ENCODE data around the gene EGR2. TPM values are rescaled to one million over a fixed set of nuclear protein-coding genes. Genes with fewer than 3 reads are reported as not detected.

Gene EGR2
- total RNA-seq: 1 to 10 TPM in 1 of 4 donors, under 1 TPM in 1, not detected in 2; 0.82 to 1.3 TPM

DNA sequence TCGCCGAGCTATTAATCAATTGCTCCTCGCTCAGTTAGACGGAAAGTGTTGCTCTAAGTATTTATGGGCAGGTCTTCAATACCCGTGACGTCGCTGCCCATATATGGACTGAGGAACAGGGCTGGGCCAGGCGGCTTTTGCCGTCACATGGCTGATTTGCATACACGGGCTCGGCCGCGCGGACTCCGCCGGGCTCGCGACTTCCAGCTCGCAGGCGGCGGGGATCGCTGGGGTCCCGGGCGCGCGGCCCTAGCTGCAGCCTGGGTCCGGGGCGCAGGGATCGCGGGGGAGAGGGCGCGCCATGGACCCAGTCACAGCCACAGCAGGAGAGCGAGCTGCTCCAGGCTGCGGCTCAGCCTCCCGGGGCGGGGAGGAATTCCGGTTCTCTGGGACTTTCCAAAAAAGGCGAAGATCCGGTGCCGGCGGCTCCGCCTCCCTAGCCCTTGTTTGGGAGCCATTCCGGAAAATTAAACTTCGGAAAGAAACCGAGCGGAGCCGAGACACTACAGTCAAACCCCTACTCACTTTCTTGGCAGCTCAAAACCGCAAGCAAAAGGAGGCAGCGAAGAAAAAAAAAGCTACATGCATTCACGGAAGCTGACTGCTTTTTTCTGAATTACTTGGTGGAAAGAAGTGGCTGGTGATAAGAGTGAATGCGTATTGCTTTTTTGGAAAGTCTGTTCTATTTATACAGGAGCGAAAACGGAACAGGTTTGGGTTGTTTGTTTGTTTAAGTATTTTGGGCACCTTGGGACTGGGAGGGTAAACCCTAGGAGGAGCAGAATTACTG, at the start of gene EGR2:
EGR2 (minus strand) TSS at position 36 of the 790 bp plus-strand sequence. CDS start 337 bp downstream, outside the sequence.
- peak; percentile 94 for DNase-seq
- in situ Hi-C loops (cut with MboI; ENCODE audit: low pct_ligation_motif_present in 1 of 4, low pct_unique_long_range_greater_than_20kb in 1 of 4, low sequenced_read_pairs in 3 of 4): loop anchor here in 3 of 4 donors (10.0 to 25.0 kb wide), 2 partner anchors 222 to 346 kb away; no protein-coding TSS in a partner anchor
- 0% methylated on average over 5 to 41 of the region's 53 CpGs for WGBS, 2 donors (ENCODE audit: low coverage in 1 of 2)
- Histone ChIP-seq H3K4me1 (peaks cover 8 to 35% (median 31%) of the 10 kb centered on the region in 4 donors), H3K36me3 (no peaks in the 10 kb centered on the region), H3K27ac (peak within 1 kb of the TSS; percentile 82 to 94 (median 90)), H3K9me3 (no peaks in the 10 kb centered on the region), H3K27me3 (peaks cover 56% of the 10 kb centered on the region), H3K4me3 (peak within 1 kb of the TSS; percentile 77 to 87 (median 80))
- no peak for TF ChIP-seq POLR2A (IDR thresholded peaks at IDR 0.05)
- peak; percentile 7 to 48 (median 29) for TF ChIP-seq POLR2AphosphoS5 (IDR thresholded peaks at IDR 0.05)
- intact Hi-C loops (cut with DNase I; ENCODE audit: low total_unique reads): loop anchor here (5.0 to 10.0 kb wide), 2 partner anchors 222 to 379 kb away; no protein-coding TSS in a partner anchor

DNA sequence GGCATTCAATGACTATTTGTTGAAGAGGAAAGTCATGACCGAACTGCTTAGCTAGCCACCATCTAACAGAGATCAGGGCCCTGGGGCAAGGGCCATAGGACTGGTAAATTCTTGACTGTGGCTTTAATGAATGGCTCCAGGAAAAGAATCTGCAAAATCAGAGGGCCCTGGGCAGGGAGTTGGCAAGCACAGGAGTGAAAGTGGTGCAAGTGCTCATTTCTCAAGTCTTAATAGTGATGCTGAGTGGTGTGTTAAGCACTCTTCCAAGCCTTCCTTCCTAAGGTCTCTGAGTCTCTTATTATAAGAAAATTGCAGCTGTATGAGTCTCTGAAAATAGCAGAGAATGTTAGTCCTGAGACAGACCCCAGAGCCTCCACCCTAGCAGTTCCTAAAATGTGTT, 46.3 kb upstream of the EGR2 start:
- Histone ChIP-seq H3K27ac (no peak overlapping the region), H3K4me3 (no peak overlapping the region), H3K4me1 (no peaks in the 10 kb centered on the region), H3K9me3 (no peaks in the 10 kb centered on the region), H3K27me3 (no peaks in the 10 kb centered on the region), H3K36me3 (no peaks in the 10 kb centered on the region)
- whole genome bisulfite sequencing, 2 donors (ENCODE audit: low coverage in 1 of 2): 100% methylated on average over 1 of the region's 1 CpG; no CpG with 5 or more reads in 1 of the 2 donors
- intact Hi-C loops (cut with DNase I; ENCODE audit: low total_unique reads) (no loop called here), in situ Hi-C loops (cut with MboI; ENCODE audit: low pct_ligation_motif_present in 1 of 4, low pct_unique_long_range_greater_than_20kb in 1 of 4, low sequenced_read_pairs in 3 of 4) (no loop called here)
- no peak for TF ChIP-seq EP300 (IDR thresholded peaks at IDR 0.05; ENCODE audit: low read depth)
- TF ChIP-seq, protein P1, sequence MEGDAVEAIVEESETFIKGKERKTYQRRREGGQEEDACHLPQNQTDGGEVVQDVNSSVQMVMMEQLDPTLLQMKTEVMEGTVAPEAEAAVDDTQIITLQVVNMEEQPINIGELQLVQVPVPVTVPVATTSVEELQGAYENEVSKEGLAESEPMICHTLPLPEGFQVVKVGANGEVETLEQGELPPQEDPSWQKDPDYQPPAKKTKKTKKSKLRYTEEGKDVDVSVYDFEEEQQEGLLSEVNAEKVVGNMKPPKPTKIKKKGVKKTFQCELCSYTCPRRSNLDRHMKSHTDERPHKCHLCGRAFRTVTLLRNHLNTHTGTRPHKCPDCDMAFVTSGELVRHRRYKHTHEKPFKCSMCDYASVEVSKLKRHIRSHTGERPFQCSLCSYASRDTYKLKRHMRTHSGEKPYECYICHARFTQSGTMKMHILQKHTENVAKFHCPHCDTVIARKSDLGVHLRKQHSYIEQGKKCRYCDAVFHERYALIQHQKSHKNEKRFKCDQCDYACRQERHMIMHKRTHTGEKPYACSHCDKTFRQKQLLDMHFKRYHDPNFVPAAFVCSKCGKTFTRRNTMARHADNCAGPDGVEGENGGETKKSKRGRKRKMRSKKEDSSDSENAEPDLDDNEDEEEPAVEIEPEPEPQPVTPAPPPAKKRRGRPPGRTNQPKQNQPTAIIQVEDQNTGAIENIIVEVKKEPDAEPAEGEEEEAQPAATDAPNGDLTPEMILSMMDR (IDR thresholded peaks at IDR 0.05): no peak
- no peak for TF ChIP-seq POLR2AphosphoS5 (IDR thresholded peaks at IDR 0.05)
- TF ChIP-seq POLR2A (IDR thresholded peaks at IDR 0.05): no peak
- no peak for DNase-seq

DNA sequence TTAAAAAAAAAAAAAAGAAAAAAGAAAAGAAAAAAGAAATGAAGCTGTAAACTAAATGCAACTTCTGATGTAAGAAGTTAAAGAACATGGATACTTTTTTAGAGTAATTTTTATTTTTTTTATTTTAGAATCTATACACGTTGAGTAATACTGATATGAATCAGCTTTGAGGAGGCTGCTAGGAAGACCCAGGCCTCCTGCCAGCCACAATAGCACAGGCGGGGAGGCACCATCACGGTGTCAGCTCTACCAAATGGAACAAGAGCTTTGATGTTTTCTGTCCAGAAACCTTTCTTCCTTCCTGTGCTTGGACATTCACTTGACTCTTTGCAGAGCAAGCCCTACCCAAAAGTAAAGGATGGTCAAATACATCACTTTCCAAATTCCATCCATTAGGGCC, 45.3 kb upstream of the EGR2 start:
- Histone ChIP-seq H3K4me1 (no peaks in the 10 kb centered on the region), H3K4me3 (no peak overlapping the region), H3K27ac (no peak overlapping the region), H3K27me3 (no peaks in the 10 kb centered on the region), H3K9me3 (no peaks in the 10 kb centered on the region), H3K36me3 (no peaks in the 10 kb centered on the region)
- 65 to 68% methylated on average over 3 of the region's 3 CpGs for WGBS, 2 donors (ENCODE audit: low coverage in 1 of 2)
- in situ Hi-C loops (cut with MboI; ENCODE audit: low pct_ligation_motif_present in 1 of 4, low pct_unique_long_range_greater_than_20kb in 1 of 4, low sequenced_read_pairs in 3 of 4) (no loop called here), intact Hi-C loops (cut with DNase I; ENCODE audit: low total_unique reads) (no loop called here)
- TF ChIP-seq, protein P1 (IDR thresholded peaks at IDR 0.05): no peak
- TF ChIP-seq POLR2AphosphoS5 (IDR thresholded peaks at IDR 0.05): no peak
- TF ChIP-seq POLR2A (IDR thresholded peaks at IDR 0.05): no peak
- TF ChIP-seq EP300 (IDR thresholded peaks at IDR 0.05; ENCODE audit: low read depth): no peak
- DNase-seq: no peak

DNA sequence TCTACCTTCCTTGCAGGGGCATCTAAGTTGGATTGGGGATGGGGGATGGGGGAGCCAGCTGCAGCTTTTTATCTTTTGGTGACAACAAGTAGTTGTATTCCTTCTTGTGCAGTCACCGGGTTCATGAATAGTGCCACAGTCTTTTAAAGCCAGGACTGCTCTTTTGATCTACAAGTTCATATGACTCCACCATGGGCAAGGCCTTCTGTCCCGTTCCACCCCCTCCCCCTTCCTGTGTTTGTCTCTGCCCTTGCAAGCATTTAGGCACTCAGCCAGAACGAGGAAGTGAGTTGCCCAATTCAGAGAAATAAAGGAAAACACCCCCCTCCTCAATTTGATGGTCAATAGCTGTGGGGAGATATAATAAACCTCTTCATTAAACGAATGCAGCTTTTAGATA, 44.8 kb upstream of the EGR2 start:
- no peak overlapping the region for H3K4me3 ChIP-seq
- in situ Hi-C loops (cut with MboI; ENCODE audit: low pct_ligation_motif_present in 1 of 4, low pct_unique_long_range_greater_than_20kb in 1 of 4, low sequenced_read_pairs in 3 of 4) (no loop called here), intact Hi-C loops (cut with DNase I; ENCODE audit: low total_unique reads) (no loop called here)
- H3K27ac ChIP-seq: no peak overlapping the region
- no peaks in the 10 kb centered on the region for H3K27me3 ChIP-seq
- no peak for DNase-seq
- TF ChIP-seq POLR2A (IDR thresholded peaks at IDR 0.05) (no peak), POLR2AphosphoS5 (IDR thresholded peaks at IDR 0.05) (no peak), EP300 (IDR thresholded peaks at IDR 0.05; ENCODE audit: low read depth) (no peak)
- TF ChIP-seq, protein P1 (IDR thresholded peaks at IDR 0.05): no peak
- 25% methylated on average over 1 to 4 of the region's 4 CpGs for WGBS, 2 donors (ENCODE audit: low coverage in 1 of 2)
- no peaks in the 10 kb centered on the region for H3K36me3 ChIP-seq
- H3K9me3 ChIP-seq: no peaks in the 10 kb centered on the region
- no peaks in the 10 kb centered on the region for H3K4me1 ChIP-seq
